ENCODE measurements around the gene HAPLN1. TPM values are rescaled to one million over a fixed set of nuclear protein-coding genes. Genes with fewer than 3 reads are reported as not detected.

The HAPLN1 gene
- total RNA-seq, 2 donors from 2014 or later = 0.29 to 0.73 TPM

DNA sequence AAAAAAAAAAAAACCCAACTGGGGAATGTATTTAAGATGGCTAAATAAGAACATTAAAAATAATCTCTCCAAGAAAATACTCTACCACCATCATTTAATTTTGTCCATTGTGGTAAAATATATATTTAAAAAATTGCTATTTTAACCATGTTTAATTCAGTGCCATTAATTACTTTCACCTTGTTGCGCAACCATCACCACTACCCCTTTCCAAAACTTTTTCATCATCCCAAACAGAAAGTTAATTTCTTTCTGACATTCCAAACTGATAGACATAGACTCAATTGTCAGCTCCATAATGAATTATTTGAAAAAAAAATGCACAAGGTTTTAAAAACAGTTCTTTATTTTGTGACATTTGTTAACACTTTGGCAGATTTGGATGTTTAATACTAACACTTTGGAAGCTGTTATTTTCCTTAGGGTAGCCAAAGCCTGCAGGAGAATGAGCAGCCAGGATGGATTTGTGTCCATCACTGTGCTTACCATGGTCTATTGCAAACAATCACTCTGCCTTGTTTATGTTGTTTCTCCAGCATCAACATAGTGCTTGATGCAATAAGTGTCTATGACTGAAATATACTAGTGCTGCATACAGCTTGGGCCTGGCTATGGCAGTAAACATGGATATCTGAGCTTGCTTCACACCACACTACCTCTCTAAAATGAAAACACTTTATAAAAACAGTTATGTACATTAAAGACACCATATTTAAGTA is 62.7 kb downstream of the HAPLN1 start:
- intact Hi-C loops (cut with DNase I) = no loop called here
- DNase-seq (no peak), ATAC-seq (no peak)

DNA sequence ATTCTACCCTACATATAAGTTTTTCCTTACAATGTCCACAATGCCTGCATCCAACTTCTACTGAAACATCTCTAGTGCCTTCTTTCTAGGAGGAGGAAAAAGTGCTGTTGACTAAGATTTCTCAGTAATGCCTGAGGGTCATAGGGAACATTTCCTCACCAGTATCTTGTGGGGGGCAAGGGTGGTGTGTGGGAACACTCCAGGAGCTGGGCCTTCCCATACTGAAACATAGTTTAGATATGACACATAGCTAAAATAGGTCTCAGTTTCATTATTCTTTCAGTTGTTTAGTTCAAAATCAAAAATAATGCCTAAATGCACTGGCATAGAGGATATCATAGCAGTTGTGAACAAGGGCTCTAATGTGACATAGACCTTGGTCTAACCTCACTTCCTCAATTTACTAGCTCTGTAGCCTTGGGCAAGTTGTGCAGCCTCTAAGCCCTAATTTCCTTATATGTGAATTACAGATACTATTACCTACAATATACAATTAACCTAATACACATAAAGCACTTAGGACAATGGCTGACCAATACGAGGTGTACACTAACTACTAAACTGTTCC is 66.1 kb downstream of the HAPLN1 start:
- no peak for DNase-seq
- intact Hi-C loops (cut with DNase I) = no loop called here
- ATAC-seq = no peak

DNA sequence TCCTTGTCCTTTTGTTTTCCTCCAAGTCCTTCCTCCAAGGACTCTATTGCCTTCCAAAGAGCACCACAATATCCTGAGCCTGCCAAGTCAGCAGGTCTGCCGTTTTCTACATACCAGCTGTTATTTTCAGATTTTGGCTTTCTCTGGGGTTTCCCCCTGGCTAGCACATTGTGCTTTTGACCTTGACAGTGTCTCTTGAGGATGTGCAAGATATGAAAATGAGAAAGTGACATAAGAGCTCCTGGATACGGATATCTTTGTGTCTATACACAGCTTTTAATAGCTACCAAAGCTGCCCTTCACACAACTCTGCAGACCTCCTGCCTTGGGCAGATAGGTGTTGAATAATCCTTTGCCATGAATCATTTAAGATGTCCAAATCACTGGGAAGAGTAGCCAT is 67.0 kb downstream of the HAPLN1 start:
- intact Hi-C loops (cut with DNase I) = no loop called here
- DNase-seq = no peak
- ATAC-seq = no peak

DNA sequence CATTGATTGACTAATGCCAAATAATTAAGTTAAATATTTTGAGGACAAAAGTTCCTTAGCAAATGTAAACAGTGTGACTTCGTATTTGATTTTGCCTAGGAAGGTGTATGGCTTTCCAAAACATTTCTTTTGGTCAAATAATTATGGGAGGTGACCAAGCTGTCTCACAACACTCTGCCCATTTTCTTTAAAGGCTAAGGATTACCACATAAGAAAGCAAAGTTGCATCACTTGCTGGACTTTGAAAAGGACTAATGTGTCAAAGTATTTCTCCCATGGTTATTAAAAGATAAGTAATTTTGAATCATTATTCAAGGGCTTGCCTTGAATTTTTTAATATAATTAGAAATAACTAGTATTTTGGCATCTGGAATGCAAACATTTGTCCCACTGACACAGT is 74.7 kb downstream of the HAPLN1 start:
- ATAC-seq (no peak), DNase-seq (no peak)

GRCh38 chr5:83644301-83644700 is 76.4 kb downstream of the HAPLN1 start:
- intact Hi-C loops (cut with DNase I) = no loop called here
- no peak for ATAC-seq
- DNase-seq = no peak

More for the DNA sequence above, 74.7 kb downstream of the HAPLN1 start:
- intact Hi-C loops (cut with DNase I) = no loop called here

- intact Hi-C loops (cut with DNase I) = no loop called here
- ATAC-seq = no peak
- no peak for DNase-seq
These were observed 78.7 kb downstream of the HAPLN1 start for GRCh38 chr5:83641946-83642345.

GRCh38 chr5:83639911-83640310 is 80.7 kb downstream of the HAPLN1 start:
- no peak for ATAC-seq
- intact Hi-C loops (cut with DNase I) = no loop called here

GRCh38 chr5:83636156-83636555 is 84.5 kb downstream of the HAPLN1 start:
- intact Hi-C loops (cut with DNase I) = no loop called here
- DNase-seq = no peak
- ATAC-seq = no peak

More at GRCh38 chr5:83639911-83640310, 80.7 kb downstream of the HAPLN1 start:
- DNase-seq = no peak

GRCh38 chr5:83633285-83633684 is 87.4 kb downstream of the HAPLN1 start:
- ATAC-seq (no peak), DNase-seq (no peak)
- intact Hi-C loops (cut with DNase I) = no loop called here

DNA sequence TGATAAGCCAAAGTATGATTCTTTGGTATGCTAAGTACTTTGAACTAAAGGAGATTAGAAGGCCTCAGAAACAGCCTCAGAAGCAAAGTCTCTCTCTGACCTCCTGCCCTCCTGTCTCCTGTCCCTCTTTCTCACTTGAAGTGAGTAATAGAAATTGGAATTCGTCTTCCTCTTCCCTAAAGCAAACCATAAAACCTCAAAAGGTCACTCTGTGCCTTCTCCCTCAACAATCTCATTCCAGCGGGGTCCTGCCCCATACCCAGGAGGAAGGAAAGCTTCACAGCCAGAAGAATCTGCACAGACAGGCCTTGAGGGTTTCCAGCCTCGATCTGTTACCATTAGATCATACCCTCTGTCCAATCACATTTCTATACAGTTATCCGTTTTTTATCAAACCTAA is 87.8 kb downstream of the HAPLN1 start:
- intact Hi-C loops (cut with DNase I) = no loop called here
- ATAC-seq (no peak), DNase-seq (no peak)

GRCh38 chr5:83628360-83628759 is 92.3 kb downstream of the HAPLN1 start:
- intact Hi-C loops (cut with DNase I) = no loop called here
- no peak for ATAC-seq
- no peak for DNase-seq

DNA sequence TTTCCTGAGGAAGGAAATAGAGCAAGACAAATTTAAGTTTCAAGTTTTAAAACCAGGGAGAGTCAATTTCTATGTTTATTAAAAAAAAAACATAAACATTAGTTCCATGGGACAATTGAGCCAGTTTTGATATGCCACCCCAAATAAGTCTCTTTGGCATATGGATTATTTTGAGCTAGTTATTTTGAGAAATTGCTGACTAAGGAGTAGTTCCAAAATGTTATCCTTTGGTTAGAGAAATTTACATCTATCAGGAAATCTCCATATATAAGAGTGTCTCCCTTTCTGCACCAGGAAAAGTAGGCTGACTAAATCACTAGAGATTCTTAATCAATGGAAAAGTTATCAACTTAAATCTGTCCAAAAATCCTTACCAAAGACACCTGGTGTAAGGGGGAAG is 105.8 kb downstream of the HAPLN1 start:
- ATAC-seq = no peak

DNA sequence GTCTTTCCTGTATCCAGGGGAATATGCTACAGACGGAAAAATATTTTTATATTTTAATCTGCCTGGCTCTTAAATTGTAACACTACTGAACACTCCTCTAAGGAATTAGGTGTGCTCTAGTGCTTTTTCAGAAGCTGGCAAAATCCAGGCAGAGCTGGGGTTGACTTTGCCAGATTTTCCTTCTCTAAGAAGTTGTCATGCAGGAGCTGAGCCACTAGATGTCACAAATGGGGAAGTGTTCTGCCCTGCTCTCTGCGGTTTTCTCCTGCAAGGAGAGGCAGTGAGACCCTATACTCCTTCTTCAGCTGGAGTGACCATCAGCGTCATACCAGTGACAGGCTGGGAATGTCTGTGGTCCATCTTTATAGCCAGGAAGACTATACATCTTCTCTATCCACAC is 112.5 kb downstream of the HAPLN1 start:
- DNase-seq = peak; percentile 26
- intact Hi-C loops (cut with DNase I) = no loop called here
- ATAC-seq = peak; percentile 38 to 39

More for the DNA sequence above, 105.8 kb downstream of the HAPLN1 start:
- no peak for DNase-seq
- intact Hi-C loops (cut with DNase I) = no loop called here

- intact Hi-C loops (cut with DNase I) = no loop called here
- ATAC-seq = no peak
- no peak for DNase-seq
These were observed 125.4 kb downstream of the HAPLN1 start for GRCh38 chr5:83595217-83595616.

- intact Hi-C loops (cut with DNase I) = no loop called here
- no peak for DNase-seq
- ATAC-seq = no peak
These were observed 129.7 kb downstream of the HAPLN1 start for GRCh38 chr5:83590966-83591365.

GRCh38 chr5:83589786-83590185 is 130.9 kb downstream of the HAPLN1 start:
- no peak for ATAC-seq
- DNase-seq = no peak
- intact Hi-C loops (cut with DNase I) = no loop called here

Other genes starting within 250 kb of the HAPLN1 start
- 100 to 1,000 TPM in 1 of 2 donors, 10 to 100 TPM in 1; 94.1 to 195 TPM for gene VCAN, start 249.1 kb downstream of the HAPLN1 start, total RNA-seq

Measured in left cardiac atrium (tissue), 4 donors.